HG02571 (cell line): Measurements from ENCODE around the gene SPRR4.
"Not testable (repeated sequence)": the region's sequence is repeated elsewhere in the genome, so short reads cannot be mapped to it uniquely, and the experiment has no call there.

ENCODE experiments used
- ATAC-seq: cut with Tn5 transposase; IDR thresholded peaks from one replicate; pipeline ENCODE4 v1.9.1; 2021; ENCODE audit warnings: mild to moderate bottlenecking, moderate library complexity; ENCODE audit not compliant: unreplicated experiment

The SPRR4 gene

DNA sequence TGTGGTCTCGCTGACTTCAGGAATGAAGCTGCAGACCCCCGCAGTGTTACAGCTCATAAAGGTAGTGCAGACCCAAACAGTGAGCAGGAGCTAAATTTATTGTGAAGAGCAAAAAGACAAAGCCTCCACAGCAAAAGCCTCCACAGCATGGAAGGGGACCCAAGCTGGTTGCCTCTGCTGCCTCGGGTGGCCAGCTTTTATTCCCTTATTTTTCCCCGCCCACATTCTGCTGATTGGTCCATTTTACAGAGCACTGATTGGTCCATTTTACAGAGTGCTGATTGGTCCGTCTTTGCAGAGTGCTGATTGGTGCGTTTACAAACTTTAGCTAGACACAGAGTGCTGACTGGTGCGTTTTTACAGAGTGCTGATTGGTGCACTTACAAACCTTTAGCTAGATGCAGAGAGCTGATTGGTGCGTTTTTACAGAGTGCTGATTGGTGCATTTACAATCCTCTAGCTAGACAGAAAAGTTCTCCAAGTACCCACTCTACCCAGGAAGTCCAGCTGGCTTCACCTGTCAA, 40.8 kb downstream of the SPRR4 start:
- ATAC-seq: not testable (repeated sequence)

DNA sequence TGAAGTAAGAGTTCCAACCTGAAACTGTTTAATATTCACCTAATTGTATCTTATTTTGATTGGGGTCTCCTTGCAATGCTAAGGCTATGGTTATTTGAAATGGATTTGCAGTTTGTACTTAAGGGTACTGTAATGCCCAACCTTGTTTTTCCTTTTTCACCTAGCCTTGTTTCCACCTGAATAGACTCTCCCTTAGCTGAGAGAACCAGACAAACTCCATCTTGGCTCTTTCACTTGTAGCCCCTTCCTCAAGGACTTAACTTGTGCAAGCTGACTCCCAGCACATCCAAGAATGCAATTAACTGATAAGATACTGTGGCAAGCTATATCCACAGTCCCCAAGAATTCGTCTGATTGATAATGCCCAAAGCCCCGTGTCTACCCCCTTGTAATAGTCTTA, 51.4 kb downstream of the SPRR4 start:
- ATAC-seq: not testable (repeated sequence)
